Central memory CD4-positive, alpha-beta T cell (primary cell): ENCODE data around the gene SLC25A10.

Source experiments
- DNase-seq: peaks from one replicate; pipeline ENCODE4 v3.0.0; 2022

Gene SLC25A10

DNA sequence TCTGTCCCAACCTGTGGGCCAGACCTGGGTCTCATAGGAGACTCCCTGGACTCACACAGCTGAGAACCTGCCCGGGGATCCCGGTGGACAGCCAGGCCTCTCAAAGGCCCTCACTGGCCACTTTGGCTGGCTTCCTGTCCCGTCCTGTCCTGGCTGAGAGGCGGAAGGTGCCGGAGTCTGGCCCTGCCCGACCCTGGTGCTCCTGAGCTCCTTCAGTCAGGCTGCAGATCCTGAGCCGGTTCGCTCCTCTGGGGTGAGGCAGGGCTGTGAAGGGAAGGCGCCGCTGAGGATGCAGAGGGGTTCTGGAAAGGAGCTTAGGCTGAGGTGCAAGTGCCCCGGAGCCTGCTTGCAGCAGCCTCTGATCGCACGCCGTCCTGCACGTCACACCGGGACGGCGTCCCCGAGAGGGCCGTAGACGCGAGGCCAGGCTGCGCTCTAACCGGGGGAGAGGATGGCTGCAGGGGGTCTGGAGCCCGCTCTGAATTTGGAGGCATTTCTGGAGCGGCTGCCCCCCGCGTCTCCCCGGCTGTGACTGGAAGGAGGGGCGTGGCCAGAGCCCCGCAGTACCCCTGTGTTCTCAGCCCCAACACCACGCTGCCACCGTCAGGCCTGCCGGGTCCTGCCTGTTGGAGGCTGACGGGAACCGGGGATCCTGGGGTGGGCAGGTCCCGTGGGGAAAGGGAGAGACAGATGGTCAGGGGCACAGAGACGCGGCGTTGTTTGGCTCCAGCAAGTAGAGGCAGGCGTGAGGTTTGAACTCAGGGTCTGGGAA, 24.1 kb upstream of the SLC25A10 start:
- no peak for DNase-seq

DNA sequence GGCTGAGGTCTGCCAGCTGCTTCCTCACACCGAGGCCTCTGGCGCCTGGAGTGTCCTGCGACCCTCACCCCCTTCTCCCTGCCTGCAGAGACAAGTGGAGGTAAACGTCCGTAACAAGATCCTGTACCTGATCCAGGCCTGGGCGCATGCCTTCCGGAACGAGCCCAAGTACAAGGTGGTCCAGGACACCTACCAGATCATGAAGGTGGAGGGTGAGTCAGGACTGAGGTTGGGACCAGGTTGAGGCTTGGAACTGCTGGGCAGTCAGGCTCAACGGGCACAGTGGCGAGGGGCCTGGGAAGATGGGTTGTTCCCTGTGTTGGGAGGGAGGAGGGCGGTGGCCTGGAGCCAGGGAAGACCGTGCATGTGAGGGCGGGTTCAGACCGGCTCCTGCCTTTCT, 23.5 kb upstream of the SLC25A10 start:
- no peak for DNase-seq

DNA sequence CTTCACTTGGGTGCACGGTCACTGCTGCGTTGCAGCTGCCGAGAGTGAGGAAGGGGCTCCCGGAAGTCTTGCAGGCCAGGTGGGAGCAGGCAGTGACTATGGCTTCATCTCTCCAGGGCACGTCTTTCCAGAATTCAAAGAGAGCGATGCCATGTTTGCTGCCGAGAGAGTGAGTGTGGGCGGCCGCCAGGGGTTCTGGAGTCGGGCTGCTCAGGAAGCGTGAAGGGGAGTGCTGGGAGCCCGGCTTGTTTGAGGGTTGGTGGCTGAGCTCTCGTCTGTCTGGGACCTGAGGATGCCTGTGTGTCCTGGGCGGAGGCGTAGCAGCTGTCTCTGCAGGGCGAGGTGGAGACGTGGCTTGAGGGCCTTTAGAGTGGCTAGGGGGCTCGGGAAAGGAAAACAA, 22.0 kb upstream of the SLC25A10 start:
- DNase-seq, result no peak

GRCh38 chr17:81690549-81690948, 21.5 kb upstream of the SLC25A10 start:
- no peak for DNase-seq

DNA sequence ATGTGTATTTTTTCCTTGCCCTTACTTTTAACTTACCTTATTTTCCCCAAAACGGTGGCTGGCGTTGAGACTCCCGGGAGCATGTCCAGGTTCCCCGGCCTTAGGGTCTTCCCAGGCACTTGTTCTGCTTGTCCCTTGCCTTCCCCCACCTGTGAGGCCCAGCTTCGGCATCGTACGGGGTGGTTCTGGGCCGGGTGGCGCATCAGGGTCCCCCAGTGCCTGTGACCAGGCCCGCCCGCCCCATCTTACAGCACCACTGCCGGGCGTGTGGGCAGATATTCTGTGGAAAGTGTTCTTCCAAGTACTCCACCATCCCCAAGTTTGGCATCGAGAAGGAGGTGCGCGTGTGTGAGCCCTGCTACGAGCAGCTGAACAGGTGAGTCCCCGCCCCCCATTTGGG, 20.9 kb upstream of the SLC25A10 start:
- no peak for DNase-seq

DNA sequence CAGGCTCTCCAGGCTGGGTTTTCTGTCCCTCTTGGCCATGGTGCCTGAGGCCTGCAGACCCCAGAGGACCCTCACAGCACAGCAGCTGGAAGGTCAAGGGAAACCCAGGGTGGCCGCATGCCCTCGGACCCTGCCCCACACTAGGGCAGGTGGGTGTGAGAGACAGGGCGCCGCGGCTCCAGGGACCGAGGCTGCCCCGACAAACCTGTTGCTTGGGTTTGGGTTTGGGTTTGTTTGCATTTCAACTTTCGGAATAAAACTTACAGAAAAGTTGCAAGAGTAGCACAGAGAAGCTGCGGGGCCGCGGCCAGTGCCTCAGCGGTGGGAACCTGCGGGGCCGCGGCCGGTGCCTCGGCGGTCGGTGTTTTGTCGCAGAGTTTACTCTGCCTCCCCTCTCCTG, 20.5 kb upstream of the SLC25A10 start:
- no peak for DNase-seq

GRCh38 chr17:81693509-81694210, 18.4 kb upstream of the SLC25A10 start:
- DNase-seq, result no peak

- DNase-seq, result no peak
These were observed 17.3 kb upstream of the SLC25A10 start for GRCh38 chr17:81694810-81695209.

DNA sequence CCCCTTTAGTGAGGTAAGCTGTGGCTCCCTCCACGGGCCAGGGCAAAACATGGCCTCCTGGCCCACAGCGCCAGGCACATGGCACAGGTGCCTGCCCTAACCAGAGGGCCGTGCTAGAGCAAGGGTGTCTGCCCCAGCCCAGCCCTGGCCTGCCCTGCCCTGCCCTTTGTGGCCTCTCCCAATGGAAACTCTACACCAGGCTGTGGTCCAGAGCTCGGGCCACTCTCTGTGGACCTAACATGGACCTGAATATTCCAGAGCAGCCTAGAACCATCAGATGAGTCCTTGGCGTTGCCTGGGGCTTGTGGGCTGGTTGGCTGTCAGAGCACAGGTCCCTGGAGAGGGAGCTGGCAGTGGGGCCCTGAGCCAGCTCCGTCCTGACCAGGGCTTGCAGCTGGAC, 16.9 kb upstream of the SLC25A10 start:
- DNase-seq, result no peak

- no peak for DNase-seq
These were observed 16.3 kb upstream of the SLC25A10 start for GRCh38 chr17:81695801-81696200.

DNA sequence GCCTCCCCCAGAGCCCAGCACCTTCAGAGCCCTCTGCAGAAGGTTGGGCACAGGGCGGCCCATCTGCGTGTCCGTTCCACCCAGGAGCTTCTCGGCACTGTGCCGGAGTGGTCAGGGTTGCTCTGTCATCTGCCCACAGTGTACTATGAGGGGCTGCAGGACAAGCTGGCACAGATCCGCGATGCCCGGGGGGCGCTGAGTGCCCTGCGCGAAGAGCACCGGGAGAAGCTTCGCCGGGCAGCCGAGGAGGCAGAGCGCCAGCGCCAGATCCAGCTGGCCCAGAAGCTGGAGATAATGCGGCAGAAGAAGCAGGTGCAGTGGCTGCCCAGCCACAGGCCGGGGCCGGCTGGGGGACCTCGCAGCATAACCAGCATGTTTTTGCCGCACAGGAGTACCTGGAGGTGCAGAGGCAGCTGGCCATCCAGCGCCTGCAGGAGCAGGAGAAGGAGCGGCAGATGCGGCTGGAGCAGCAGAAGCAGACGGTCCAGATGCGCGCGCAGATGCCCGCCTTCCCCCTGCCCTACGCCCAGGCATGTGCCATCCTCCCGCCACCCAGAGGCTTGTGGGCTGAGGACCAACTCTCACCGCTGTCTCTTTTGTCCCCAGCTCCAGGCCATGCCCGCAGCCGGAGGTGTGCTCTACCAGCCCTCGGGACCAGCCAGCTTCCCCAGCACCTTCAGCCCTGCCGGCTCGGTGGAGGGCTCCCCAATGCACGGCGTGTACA, 15.7 kb upstream of the SLC25A10 start:
- no peak for DNase-seq

- no peak for DNase-seq
These were observed 14.6 kb upstream of the SLC25A10 start for GRCh38 chr17:81697261-81698044.

DNA sequence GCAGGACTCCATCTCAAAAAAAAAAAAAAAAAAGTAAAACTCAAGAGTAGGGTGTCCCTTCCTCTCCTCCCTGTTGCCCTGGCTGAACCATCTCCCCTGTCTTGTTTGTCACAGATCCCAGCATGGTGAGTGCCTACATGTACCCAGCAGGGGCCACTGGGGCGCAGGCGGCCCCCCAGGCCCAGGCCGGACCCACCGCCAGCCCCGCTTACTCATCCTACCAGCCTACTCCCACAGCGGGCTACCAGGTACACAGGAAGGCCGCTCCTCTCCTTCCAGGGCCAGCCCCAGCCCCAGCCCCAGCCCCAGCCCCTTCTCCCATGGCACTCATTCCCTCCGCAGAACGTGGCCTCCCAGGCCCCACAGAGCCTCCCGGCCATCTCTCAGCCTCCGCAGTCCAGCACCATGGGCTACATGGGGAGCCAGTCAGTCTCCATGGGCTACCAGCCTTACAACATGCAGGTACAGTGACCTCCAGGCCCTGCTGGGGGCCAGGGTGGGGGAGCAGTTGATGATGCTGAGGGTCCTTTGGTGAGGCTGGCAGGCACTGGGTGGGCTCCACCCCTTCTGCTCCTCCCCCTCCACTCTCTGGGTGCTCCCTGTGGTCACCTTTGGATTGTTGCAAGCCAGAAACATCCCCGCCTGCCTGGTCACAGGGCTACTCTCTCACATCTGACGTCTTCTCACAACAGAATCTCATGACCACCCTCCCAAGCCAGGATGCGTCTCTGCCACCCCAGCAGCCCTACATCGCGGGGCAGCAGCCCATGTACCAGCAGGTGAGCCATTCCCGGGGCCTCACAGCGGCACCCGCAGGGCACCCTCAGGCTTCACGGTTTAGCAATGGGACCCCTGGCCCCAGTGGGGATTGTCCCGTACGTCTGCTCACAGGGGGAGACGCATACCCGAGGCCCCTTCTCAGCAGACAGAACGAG, 11.5 kb upstream of the SLC25A10 start:
- DNase-seq, result no peak

DNA sequence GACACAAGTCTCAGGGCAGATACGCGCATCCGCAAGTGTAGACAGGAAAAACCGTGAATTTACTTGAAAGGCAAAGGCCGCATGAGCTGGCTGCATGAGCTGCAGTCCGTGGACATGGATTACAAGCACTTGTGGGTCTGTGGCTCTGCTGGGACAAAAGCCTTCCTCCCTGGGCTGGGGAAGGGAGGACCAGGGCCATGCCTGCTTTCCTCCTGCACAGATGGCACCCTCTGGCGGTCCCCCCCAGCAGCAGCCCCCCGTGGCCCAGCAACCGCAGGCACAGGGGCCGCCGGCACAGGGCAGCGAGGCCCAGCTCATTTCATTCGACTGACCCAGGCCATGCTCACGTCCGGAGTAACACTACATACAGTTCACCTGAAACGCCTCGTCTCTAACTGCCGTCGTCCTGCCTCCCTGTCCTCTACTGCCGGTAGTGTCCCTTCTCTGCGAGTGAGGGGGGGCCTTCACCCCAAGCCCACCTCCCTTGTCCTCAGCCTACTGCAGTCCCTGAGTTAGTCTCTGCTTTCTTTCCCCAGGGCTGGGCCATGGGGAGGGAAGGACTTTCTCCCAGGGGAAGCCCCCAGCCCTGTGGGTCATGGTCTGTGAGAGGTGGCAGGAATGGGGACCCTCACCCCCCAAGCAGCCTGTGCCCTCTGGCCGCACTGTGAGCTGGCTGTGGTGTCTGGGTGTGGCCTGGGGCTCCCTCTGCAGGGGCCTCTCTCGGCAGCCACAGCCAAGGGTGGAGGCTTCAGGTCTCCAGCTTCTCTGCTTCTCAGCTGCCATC, 10.6 kb upstream of the SLC25A10 start:
- DNase-seq, result no peak

DNA sequence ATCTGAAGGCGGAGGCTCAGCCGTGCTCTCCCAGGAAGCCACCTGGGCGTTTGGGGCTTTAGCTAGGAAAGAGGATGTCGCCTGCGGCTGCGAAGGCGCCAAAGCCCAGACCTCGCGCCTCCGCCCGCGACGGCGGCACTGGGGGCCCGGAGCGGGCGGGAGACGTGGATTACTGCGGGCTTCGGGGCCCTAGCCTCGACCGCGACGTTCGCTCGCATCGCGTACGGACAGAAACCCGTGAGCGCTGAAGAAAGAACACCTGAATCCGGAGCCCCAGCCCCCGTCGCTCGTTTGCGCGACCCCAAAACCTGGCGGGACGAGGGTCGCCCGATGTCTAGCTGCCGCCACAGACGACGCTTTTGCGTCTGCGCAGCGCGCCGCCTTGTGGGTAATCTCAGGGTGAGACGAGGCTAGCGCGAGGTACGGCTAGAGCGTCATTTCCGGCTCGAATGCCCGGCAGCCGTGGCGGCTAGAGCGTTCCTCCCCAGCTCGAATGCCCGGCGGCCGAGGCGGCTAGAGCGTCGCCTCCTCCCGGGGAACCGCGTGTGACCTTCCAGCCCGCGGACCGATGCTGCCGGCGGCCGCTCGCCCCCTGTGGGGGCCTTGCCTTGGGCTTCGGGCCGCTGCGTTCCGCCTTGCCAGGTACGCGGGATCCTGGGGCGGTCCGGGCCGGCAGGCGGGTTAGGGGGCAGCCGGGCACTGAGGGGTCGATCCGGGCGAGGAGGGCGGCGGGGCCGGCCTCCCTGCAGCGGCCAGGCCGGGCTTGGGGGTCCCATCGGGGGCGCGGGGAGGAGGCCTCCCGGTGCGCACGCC, 8.9 kb upstream of the SLC25A10 start, which contains the start of gene MRPL12:
Gene MRPL12 (plus strand): TSS at position 434 of the 813 bp plus-strand sequence. CDS start 135 bp downstream, at position 569.
- DNase-seq, result peak; percentile 83

DNA sequence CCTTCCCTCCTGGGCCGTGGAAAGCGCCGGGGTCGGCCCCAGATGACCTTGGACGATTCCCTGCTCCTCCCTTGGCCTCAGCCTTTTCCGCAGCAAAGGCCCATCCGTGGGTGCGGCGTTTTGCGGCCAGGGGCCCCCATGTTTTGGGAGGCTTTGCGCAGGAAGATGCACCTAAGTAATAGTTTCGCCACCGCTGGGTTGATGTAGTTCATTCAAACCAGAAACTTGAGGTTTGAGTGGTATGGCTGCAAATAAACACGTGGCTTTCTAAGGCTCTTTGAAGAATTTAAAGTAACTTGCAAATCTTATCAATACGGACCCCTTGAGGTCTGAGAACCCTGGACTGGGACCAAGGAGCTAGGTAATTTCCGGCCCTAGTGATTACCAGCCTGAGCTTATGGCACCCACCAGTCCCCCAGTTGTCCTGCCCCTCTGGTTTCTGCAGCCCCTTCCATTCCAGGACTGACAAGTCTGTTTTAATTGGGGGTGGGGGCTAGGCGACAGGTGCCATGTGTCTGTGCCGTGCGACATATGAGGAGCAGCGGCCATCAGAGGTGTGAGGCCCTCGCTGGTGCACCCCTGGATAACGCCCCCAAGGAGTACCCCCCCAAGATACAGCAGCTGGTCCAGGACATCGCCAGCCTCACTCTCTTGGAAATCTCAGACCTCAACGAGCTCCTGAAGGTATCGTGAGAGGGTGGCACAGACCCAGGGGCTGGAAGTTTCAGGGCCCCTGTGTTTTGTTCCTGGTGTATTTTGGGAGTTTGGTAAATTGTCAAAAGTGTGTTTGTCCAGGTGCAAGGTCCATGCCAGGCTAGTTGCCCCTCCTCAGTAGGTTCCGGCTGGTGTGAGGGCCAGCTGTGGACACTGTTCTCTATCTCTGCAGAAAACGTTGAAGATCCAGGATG, 8.1 kb upstream of the SLC25A10 start:
- peak; percentile 31 for DNase-seq

GRCh38 chr17:81705518-81706231, 6.4 kb upstream of the SLC25A10 start:
- no peak for DNase-seq

DNA sequence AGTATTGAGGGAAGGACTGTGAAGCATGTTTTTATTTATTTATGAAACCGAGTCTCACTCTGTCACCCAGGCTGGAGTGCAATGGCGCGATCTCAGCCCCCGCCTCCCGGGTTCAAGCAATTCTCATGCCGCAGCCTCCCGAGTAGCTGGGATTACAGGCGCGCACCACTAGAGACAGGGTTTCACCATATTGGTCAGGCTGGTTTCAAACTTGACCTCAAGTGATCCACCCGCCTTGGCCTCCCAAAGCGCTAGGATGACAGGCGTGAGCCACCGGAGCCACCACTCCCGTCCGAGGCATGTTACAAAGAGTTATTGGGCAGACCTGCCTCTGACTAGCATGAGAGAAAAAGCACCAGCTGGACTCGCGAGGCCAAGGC, 5.9 kb upstream of the SLC25A10 start:
- no peak for DNase-seq
